K562 (cell line): ENCODE measurements around the gene DYNLT3. TPM values are rescaled to one million over a fixed set of nuclear protein-coding genes. Genes with fewer than 3 reads are reported as not detected.

Experiments
- ATAC-seq: fragments of 200-7000 bp; cut with Tn5 transposase; 3 replicates; pipeline ENCODE4 v1.9.1; 2020; ENCODE audit warnings: moderate library complexity
- BruUV-seq: library from RNA; stranded (reverse); fragments of 400-500 nt; replicated peaks from 2 replicates; lab custom pipeline; 2021; lab: Mats Ljungman, UMichigan
- CTCF ChIA-PET: fragments of 300-600 bp; formaldehyde crosslinking; extraction: SDS; loops from one replicate; lab custom pipeline; 2021; ENCODE audit warnings: low intra/inter-chr PET ratio; lab: Yijun Ruan, JAX
- POLR2A ChIA-PET: fragments of 300-600, 350-650 bp; sonication (Branson Sonifier 250); formaldehyde crosslinking; extraction: SDS; loops from one replicate; lab custom pipeline; 2021; ENCODE audit warnings: antibody characterized with exemption, inconsistent platforms; lab: Yijun Ruan, JAX
- DNase-seq, 4 experiments: peaks; one replicate each; pipeline versions ENCODE4 v3.0.0 to v3.0.0-alpha.2; 2011 to 2018; ENCODE audit warnings: low spot score in 3 of 4, mixed read lengths in 3 of 4; ENCODE audit errors: extremely low read depth in 1 of 4
- FAIRE-seq: peaks from 2 replicates; lab custom pipeline; 2011; peaks lifted over from hg19 to GRCh38; lab: Jason Lieb, UNC
- H2AFZ ChIP-seq: 2 replicates; pipeline ENCODE4 v1.6.0; 2011; ENCODE audit warnings: low read depth, low read length, control low read depth, inconsistent platforms
- H3K27ac ChIP-seq: fragments of 200-600 bp; 3 replicates; pipeline ENCODE4 v1.8.0; 2011; ENCODE audit warnings: low read depth, mild to moderate bottlenecking, control low read depth, inconsistent platforms, low read length, moderate library complexity, mixed read lengths; ENCODE audit errors: extremely low read depth
- H3K27me3 ChIP-seq, 2 experiments: fragments of 300-600 bp in 1 of 2; 2 replicates in 1 of 2; 3 replicates in 1 of 2; pipeline versions ENCODE4 v1.6.0 to v1.8.0; 2011; ENCODE audit warnings: inconsistent platforms in 2 of 2, low read length in 2 of 2, mild to moderate bottlenecking in 1 of 2, mixed read lengths in 1 of 2, moderate library complexity in 1 of 2; ENCODE audit not compliant: control insufficient read depth in 2 of 2, insufficient read depth in 2 of 2
- H3K36me3 ChIP-seq: fragments of 300-600 bp; 3 replicates; pipeline ENCODE4 v1.8.0; 2011; ENCODE audit warnings: mild to moderate bottlenecking, low read length, inconsistent platforms; ENCODE audit not compliant: control insufficient read depth, insufficient read depth
- H3K4me1 ChIP-seq, 2 experiments: fragments of 200-600 bp in 1 of 2; replicated peaks in 1 of 2; 2 replicates in 1 of 2; 3 replicates in 1 of 2; pipeline versions ENCODE4 v1.5.1 to v1.8.0; 2011; ENCODE audit warnings: inconsistent platforms in 2 of 2, low read length in 2 of 2, mild to moderate bottlenecking in 1 of 2, mixed read lengths in 1 of 2, moderate library complexity in 1 of 2; ENCODE audit not compliant: control insufficient read depth in 2 of 2, insufficient read depth in 2 of 2
- H3K4me2 ChIP-seq: 2 replicates; pipeline ENCODE4 v1.6.1; 2011; ENCODE audit warnings: low read length, control low read depth, inconsistent platforms, mixed read lengths; ENCODE audit not compliant: insufficient read depth
- H3K4me3 ChIP-seq: fragments of 200-600 bp; sonication (generic), shearing (Covaris generic); 2 replicates; pipeline ENCODE4 v1.5.1; 2016; ENCODE audit warnings: control low read depth, inconsistent platforms
- H3K79me2 ChIP-seq: fragments of 200-600 bp; 3 replicates; pipeline ENCODE4 v1.8.0; 2011; ENCODE audit warnings: low read length, inconsistent platforms; ENCODE audit not compliant: control insufficient read depth, insufficient read depth
- H3K9ac ChIP-seq, 2 experiments: 2 replicates each; pipeline versions ENCODE4 v1.6.0 to v1.6.1; 2011; ENCODE audit warnings: low read depth in 2 of 2, low read length in 2 of 2, control low read depth in 1 of 2, inconsistent platforms in 1 of 2, mild to moderate bottlenecking in 1 of 2, mixed read lengths in 1 of 2; ENCODE audit not compliant: insufficient read depth in 1 of 2
- H3K9me1 ChIP-seq: one replicate; pipeline ENCODE4 v1.6.0; 2011; ENCODE audit warnings: inconsistent platforms, mild to moderate bottlenecking, low read length, moderate library complexity; ENCODE audit not compliant: control insufficient read depth, insufficient read depth
- H3K9me3 ChIP-seq: replicated peaks from 2 replicates; pipeline ENCODE4 v1.5.1; 2011; ENCODE audit warnings: low read depth, low read length, inconsistent platforms; ENCODE audit not compliant: control insufficient read depth, insufficient read depth
- H4K20me1 ChIP-seq: replicated peaks from 2 replicates; pipeline ENCODE4 v1.6.1; 2011; ENCODE audit warnings: low read length, inconsistent platforms, mixed read lengths; ENCODE audit not compliant: control insufficient read depth, insufficient read depth
- ATF1 ChIP-seq, 2 experiments: fragments of 450-650 bp in 1 of 2; IDR thresholded peaks; 2 replicates each; pipeline ENCODE4 v1.6.1; 2016; ENCODE audit warnings: missing compliant biosample characterization in 1 of 2, missing genetic modification characterization in 1 of 2
- CCNT2 ChIP-seq: IDR thresholded peaks from 2 replicates; pipeline ENCODE4 v1.6.1; 2011; ENCODE audit warnings: borderline replicate concordance, low read depth, mild to moderate bottlenecking, moderate library complexity, mixed read lengths, low read length; ENCODE audit not compliant: insufficient read length; ENCODE audit errors: extremely low read depth
- E2F3 ChIP-seq: fragments of 250-450 bp; sonication (Bioruptor Pico); IDR thresholded peaks from 2 replicates; pipeline ENCODE4 v1.4.0; 2020; ENCODE audit warnings: mild to moderate bottlenecking
- PHB ChIP-seq: fragments of 250-450 bp; sonication (Bioruptor Pico); IDR thresholded peaks from 2 replicates; pipeline ENCODE4 v1.5.0; 2021
- RBBP5 ChIP-seq: fragments of 200-600 bp; sonication (generic); IDR thresholded peaks from 2 replicates; pipeline ENCODE4 v1.6.1; 2012; ENCODE audit warnings: borderline replicate concordance, mild to moderate bottlenecking, low read length, control low read depth, inconsistent platforms; ENCODE audit not compliant: insufficient read depth, poor library complexity, severe bottlenecking
- RFX1 ChIP-seq: fragments of 450-650 bp; IDR thresholded peaks from 2 replicates; pipeline ENCODE4 v1.6.1; 2016; ENCODE audit warnings: mild to moderate bottlenecking, moderate library complexity
- RFX5 ChIP-seq: IDR thresholded peaks from 2 replicates; pipeline ENCODE4 v1.6.1; 2011; ENCODE audit warnings: low read depth, mild to moderate bottlenecking, improper control_type of control experiment, low read length
- STAG1 ChIP-seq: sonication (generic); formaldehyde crosslinking; IDR thresholded peaks from 2 replicates; pipeline ENCODE4 v1.5.0; 2020; ENCODE audit warnings: missing genetic modification reagents, borderline replicate concordance
- TCF7L2 ChIP-seq: fragments of 150-350 bp; IDR thresholded peaks from 2 replicates; pipeline ENCODE4 v1.6.1; 2016; ENCODE audit warnings: low read depth, mild to moderate bottlenecking, low read length, moderate library complexity
- ZKSCAN8 ChIP-seq: fragments of 200-800 bp; sonication (Bioruptor generic); IDR thresholded peaks from 2 replicates; pipeline ENCODE4 v1.6.1; 2016; ENCODE audit warnings: missing genetic modification characterization, missing compliant biosample characterization
- ZNF212 ChIP-seq: fragments of 450-650 bp; formaldehyde crosslinking; IDR thresholded peaks from 2 replicates; pipeline ENCODE4 v1.4.0; 2020; ENCODE audit warnings: mild to moderate bottlenecking
- ZNF253 ChIP-seq: fragments of 250-450 bp; sonication (Bioruptor Pico); conservative IDR thresholded peaks from 2 replicates; pipeline ENCODE4 v1.6.1; 2021; ENCODE audit warnings: mild to moderate bottlenecking
- ZNF3 ChIP-seq: fragments of 250-450 bp; sonication (Bioruptor Pico); IDR thresholded peaks from 2 replicates; pipeline ENCODE4 v1.5.0; 2021; ENCODE audit warnings: mild to moderate bottlenecking, moderate library complexity
- ZNF589 ChIP-seq: fragments of 200-800 bp; sonication (Bioruptor generic); IDR thresholded peaks from 2 replicates; pipeline ENCODE4 v1.6.1; 2016; ENCODE audit warnings: low read depth, missing genetic modification characterization, missing compliant biosample characterization
- WGBS: fragments of 100-300 bp; shearing (Covaris generic); methylation state at CpG from one replicate; pipeline ENCODE4 v1.1.6; 2016; ENCODE audit warnings: low coverage, mixed read lengths; ENCODE audit not compliant: insufficient coverage; ENCODE audit errors: missing lambda C conversion rate; 5-methylcytosine and 5-hydroxymethylcytosine counted together
- in situ Hi-C: fragments of 300-500 bp; cut with MboI; formaldehyde crosslinking; loops from 4 replicates; pipeline ENCODE4 v1.15.0; 2018; ENCODE audit warnings: inconsistent platforms, mixed read lengths
- intact Hi-C: fragments of 100-400 bp; cut with micrococcal nuclease; formaldehyde crosslinking; loops from 2 replicates; pipeline ENCODE4 v1.14.2; 2022
- polyA plus RNA-seq, 8 experiments: library from polyadenylated mRNA; depleted of rRNA in 4 of 8; stranded (reverse) in 5 of 8; unstranded in 3 of 8; fragments of >200 nt; fragmentation: Nextera tagmentation in 2 of 8; fragmentation: Illumina TruSeq in 1 of 8; extraction: Ambion mirVana in 2 of 8; extraction: Trizol in 1 of 8; gene quantifications; 2 replicates each; pipeline versions ENCODE4 v1.2.1 to v1.2.3, GENCODE V29; 2011 to 2014; ENCODE audit warnings: inconsistent platforms in 1 of 8, missing spikeins in 1 of 8
- total RNA-seq, 7 experiments: library from RNA; depleted of rRNA in 6 of 7; stranded (reverse); fragments of >200 nt in 6 of 7; fragmentation: Illumina TruSeq in 2 of 7; extraction: Trizol in 2 of 7; gene quantifications; 2 replicates each; pipeline versions ENCODE4 v1.2.1 to v1.2.3, GENCODE V29; 2011 to 2021; ENCODE audit warnings: low replicate concordance in 1 of 7
- TF ChIP-seq, protein P1 (sequence below): sonication (generic); formaldehyde crosslinking; IDR thresholded peaks from 2 replicates; pipeline ENCODE4 v1.4.0; 2020; ENCODE audit warnings: mild to moderate bottlenecking, missing genetic modification reagents
- TF ChIP-seq, protein P2 (sequence below): sonication (generic); formaldehyde crosslinking; IDR thresholded peaks from 2 replicates; pipeline ENCODE4 v1.8.1; 2023; ENCODE audit warnings: mild to moderate bottlenecking, missing genetic modification reagents
- TF ChIP-seq, protein P3 (sequence below), 2 experiments: fragments of 450-650 bp; conservative IDR thresholded peaks; 2 replicates each; pipeline ENCODE4 v1.6.1; 2017; ENCODE audit warnings: mild to moderate bottlenecking in 2 of 2, moderate library complexity in 2 of 2

Gene DYNLT3
- total and polyA plus RNA-seq, 9 of the 15 experiments (the other 6 are each of a cell fraction or from before 2014, with no cell fraction given), result 4.5 to 17.5 (median 8.3) TPM

DNA sequence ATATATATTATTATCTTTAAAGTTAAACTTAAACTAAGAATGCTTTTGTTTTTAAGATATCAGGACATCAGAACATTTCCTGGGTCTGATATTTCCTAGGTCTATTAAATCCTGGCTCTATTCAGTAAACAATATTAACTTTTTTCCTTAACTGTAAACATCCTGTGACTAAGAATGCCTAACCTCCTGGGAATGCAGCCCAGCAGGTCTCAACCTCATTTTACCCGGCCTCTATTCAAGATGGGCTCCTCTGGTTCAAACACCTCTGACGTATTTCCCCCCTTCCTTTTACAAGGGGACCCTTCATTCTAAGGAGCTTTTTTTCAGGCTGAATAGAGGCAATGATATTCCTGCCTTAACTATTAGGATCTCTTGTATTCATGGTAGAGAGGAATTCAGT is 35.8 kb upstream of the DYNLT3 start:
- in situ Hi-C loops, result no loop called here
- WGBS, result 29% methylated on average over 1 of the region's 2 CpGs
- no peak overlapping the region for H3K9ac ChIP-seq
- H3K4me2 ChIP-seq, result no peak overlapping the region
- H3K4me3 ChIP-seq, result no peak overlapping the region
- no peaks in the 10 kb centered on the region for H3K9me1 ChIP-seq
- H3K27me3 ChIP-seq, result no peaks in the 10 kb centered on the region
- no peaks in the 10 kb centered on the region for H3K9me3 ChIP-seq
- DNase-seq, result no peak
- H3K79me2 ChIP-seq, result no peaks in the 10 kb centered on the region
- BruUV-seq, result no TSS peak
- intact Hi-C loops, result no loop called here
- FAIRE-seq, result no peak
- TF ChIP-seq STAG1 (CRISPR knock-in tag) (no peak), PHB (CRISPR knock-in tag) (no peak), ATF1 (CRISPR knock-in tag; IDR thresholded peaks at IDR 0.05) (no peak), ATF1 (tag; IDR thresholded peaks at IDR 0.05) (no peak), RBBP5 (no peak), ZKSCAN8 (no peak), TCF7L2 (no peak), ZNF3 (CRISPR knock-in tag) (no peak), RFX5 (no peak), E2F3 (CRISPR knock-in tag) (no peak), RFX1 (no peak), ZNF589 (CRISPR knock-in tag) (no peak), ZNF253 (CRISPR knock-in tag) (no peak), ZNF212 (CRISPR knock-in tag) (no peak), CCNT2 (no peak)
- TF ChIP-seq, protein P1, sequence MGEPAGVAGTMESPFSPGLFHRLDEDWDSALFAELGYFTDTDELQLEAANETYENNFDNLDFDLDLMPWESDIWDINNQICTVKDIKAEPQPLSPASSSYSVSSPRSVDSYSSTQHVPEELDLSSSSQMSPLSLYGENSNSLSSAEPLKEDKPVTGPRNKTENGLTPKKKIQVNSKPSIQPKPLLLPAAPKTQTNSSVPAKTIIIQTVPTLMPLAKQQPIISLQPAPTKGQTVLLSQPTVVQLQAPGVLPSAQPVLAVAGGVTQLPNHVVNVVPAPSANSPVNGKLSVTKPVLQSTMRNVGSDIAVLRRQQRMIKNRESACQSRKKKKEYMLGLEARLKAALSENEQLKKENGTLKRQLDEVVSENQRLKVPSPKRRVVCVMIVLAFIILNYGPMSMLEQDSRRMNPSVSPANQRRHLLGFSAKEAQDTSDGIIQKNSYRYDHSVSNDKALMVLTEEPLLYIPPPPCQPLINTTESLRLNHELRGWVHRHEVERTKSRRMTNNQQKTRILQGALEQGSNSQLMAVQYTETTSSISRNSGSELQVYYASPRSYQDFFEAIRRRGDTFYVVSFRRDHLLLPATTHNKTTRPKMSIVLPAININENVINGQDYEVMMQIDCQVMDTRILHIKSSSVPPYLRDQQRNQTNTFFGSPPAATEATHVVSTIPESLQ (CRISPR knock-in tag), result no peak
- TF ChIP-seq, protein P2, sequence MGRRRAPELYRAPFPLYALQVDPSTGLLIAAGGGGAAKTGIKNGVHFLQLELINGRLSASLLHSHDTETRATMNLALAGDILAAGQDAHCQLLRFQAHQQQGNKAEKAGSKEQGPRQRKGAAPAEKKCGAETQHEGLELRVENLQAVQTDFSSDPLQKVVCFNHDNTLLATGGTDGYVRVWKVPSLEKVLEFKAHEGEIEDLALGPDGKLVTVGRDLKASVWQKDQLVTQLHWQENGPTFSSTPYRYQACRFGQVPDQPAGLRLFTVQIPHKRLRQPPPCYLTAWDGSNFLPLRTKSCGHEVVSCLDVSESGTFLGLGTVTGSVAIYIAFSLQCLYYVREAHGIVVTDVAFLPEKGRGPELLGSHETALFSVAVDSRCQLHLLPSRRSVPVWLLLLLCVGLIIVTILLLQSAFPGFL (CRISPR knock-in tag), result no peak
- TF ChIP-seq, protein P3, sequence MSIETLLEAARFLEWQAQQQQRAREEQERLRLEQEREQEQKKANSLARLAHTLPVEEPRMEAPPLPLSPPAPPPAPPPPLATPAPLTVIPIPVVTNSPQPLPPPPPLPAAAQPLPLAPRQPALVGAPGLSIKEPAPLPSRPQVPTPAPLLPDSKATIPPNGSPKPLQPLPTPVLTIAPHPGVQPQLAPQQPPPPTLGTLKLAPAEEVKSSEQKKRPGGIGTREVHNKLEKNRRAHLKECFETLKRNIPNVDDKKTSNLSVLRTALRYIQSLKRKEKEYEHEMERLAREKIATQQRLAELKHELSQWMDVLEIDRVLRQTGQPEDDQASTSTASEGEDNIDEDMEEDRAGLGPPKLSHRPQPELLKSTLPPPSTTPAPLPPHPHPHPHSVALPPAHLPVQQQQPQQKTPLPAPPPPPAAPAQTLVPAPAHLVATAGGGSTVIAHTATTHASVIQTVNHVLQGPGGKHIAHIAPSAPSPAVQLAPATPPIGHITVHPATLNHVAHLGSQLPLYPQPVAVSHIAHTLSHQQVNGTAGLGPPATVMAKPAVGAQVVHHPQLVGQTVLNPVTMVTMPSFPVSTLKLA (conservative IDR thresholded peaks at IDR 0.05), result no peak
- no peaks in the 10 kb centered on the region for H4K20me1 ChIP-seq
- CTCF ChIA-PET, result no interaction called here
- ATAC-seq, result no peak
- H3K36me3 ChIP-seq, result no peaks in the 10 kb centered on the region
- H3K27ac ChIP-seq, result no peak overlapping the region
- POLR2A ChIA-PET, result no interaction called here
- H2AFZ ChIP-seq, result no peak overlapping the region
- no peaks in the 10 kb centered on the region for H3K4me1 ChIP-seq
